ENCODE results near the gene FMNL2.

DNA sequence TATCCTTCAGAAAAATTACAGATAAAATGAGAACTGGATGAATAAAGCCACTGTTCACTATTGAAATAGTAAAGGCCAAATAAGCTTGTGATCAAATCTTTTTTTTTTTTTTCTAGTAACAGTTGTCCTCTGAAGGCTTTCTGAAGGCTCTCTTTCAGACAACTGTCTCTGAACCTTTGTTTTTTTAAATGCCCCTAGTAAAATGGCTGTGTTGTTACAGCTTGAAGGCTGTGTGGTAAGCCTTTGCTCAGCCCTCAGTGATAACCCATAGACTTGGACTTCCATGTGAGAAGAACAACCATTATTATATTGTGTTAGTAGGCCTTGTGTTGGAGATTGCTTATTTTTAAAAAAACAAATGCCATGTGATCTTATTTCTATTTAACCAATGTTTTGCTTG lies 17.6 kb downstream of the FMNL2 start:
- TF ChIP-seq, protein P1, sequence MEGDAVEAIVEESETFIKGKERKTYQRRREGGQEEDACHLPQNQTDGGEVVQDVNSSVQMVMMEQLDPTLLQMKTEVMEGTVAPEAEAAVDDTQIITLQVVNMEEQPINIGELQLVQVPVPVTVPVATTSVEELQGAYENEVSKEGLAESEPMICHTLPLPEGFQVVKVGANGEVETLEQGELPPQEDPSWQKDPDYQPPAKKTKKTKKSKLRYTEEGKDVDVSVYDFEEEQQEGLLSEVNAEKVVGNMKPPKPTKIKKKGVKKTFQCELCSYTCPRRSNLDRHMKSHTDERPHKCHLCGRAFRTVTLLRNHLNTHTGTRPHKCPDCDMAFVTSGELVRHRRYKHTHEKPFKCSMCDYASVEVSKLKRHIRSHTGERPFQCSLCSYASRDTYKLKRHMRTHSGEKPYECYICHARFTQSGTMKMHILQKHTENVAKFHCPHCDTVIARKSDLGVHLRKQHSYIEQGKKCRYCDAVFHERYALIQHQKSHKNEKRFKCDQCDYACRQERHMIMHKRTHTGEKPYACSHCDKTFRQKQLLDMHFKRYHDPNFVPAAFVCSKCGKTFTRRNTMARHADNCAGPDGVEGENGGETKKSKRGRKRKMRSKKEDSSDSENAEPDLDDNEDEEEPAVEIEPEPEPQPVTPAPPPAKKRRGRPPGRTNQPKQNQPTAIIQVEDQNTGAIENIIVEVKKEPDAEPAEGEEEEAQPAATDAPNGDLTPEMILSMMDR (IDR thresholded peaks at IDR 0.05; ENCODE audit: low read length): no peak
- TF ChIP-seq EZH2 (IDR thresholded peaks at IDR 0.05; ENCODE audit: borderline replicate concordance, low read length): no peak
